OCI-LY1 (cell line): ENCODE measurements around the gene BABAM2.

ENCODE experiments used
- H2AFZ ChIP-seq: fragments of 200-600 bp; sonication (generic), shearing (Covaris generic); 2 replicates; pipeline ENCODE4 v1.6.0; 2014; ENCODE audit warnings: antibody characterized with exemption, mild to moderate bottlenecking, low read length
- H3F3A ChIP-seq: fragments of 200-600 bp; sonication (generic), shearing (Covaris generic); 2 replicates; pipeline ENCODE4 v1.6.0; 2014; ENCODE audit warnings: mild to moderate bottlenecking, antibody characterized with exemption, low read length, moderate library complexity; ENCODE audit not compliant: insufficient read depth
- H3K27ac ChIP-seq: fragments of 200-600 bp; sonication (generic); 2 replicates; pipeline ENCODE4 v1.5.1; 2014; ENCODE audit warnings: low read length, mixed run types, mild to moderate bottlenecking, low read depth; ENCODE audit not compliant: poor library complexity, severe bottlenecking
- H3K27me3 ChIP-seq: fragments of 200-600 bp; sonication (generic); 2 replicates; pipeline ENCODE4 v1.6.0; 2014; ENCODE audit warnings: antibody characterized with exemption, mild to moderate bottlenecking, low read length, moderate library complexity; ENCODE audit not compliant: insufficient read depth
- H3K36me3 ChIP-seq: fragments of 200-600 bp; sonication (generic); 2 replicates; pipeline ENCODE4 v1.6.1; 2014; ENCODE audit warnings: mild to moderate bottlenecking, antibody characterized with exemption, low read length, moderate library complexity, mixed read lengths; ENCODE audit not compliant: insufficient read depth
- H3K4me1 ChIP-seq: fragments of 200-600 bp; sonication (generic); 2 replicates; pipeline ENCODE4 v1.5.1; 2014; ENCODE audit warnings: mild to moderate bottlenecking, low read length, moderate library complexity; ENCODE audit not compliant: insufficient read depth, severe bottlenecking
- H3K4me2 ChIP-seq: fragments of 200-600 bp; sonication (generic), shearing (Covaris generic); 2 replicates; pipeline ENCODE4 v1.6.1; 2014; ENCODE audit warnings: low read length
- H3K4me3 ChIP-seq: fragments of 200-600 bp; sonication (generic); 2 replicates; pipeline ENCODE4 v1.5.1; 2014; ENCODE audit warnings: low read length, low read depth, mild to moderate bottlenecking, mixed read lengths; ENCODE audit not compliant: poor library complexity, severe bottlenecking
- H3K79me2 ChIP-seq: fragments of 200-600 bp; shearing (Covaris generic); 2 replicates; pipeline ENCODE4 v1.6.1; 2016; ENCODE audit warnings: mixed run types, low read length, mixed read lengths; ENCODE audit not compliant: insufficient read depth
- H3K9ac ChIP-seq: fragments of 200-600 bp; sonication (generic), shearing (Covaris generic); 2 replicates; pipeline ENCODE4 v1.6.1; 2014; ENCODE audit warnings: mild to moderate bottlenecking, low read length, mixed read lengths
- H3K9me2 ChIP-seq: fragments of 200-600 bp; sonication (generic), shearing (Covaris generic); 2 replicates; pipeline ENCODE4 v1.6.1; 2014; ENCODE audit warnings: low read depth, mild to moderate bottlenecking, low read length, mixed read lengths
- H3K9me3 ChIP-seq: fragments of 200-600 bp; shearing (Covaris generic); 2 replicates; pipeline ENCODE4 v1.6.1; 2014; ENCODE audit warnings: low read length, mixed read lengths
- H4K20me1 ChIP-seq: fragments of 200-600 bp; sonication (generic), shearing (Covaris generic); 2 replicates; pipeline ENCODE4 v1.6.0; 2016; ENCODE audit warnings: mild to moderate bottlenecking, low read length; ENCODE audit not compliant: insufficient read depth
- EZH2 ChIP-seq: fragments of 200-600 bp; sonication (generic), shearing (Covaris generic); IDR thresholded peaks from 2 replicates; pipeline ENCODE4 v1.8.0; 2017; ENCODE audit warnings: borderline replicate concordance, mixed run types, mild to moderate bottlenecking, antibody characterized with exemption, low read length, moderate library complexity, mixed read lengths
- TF ChIP-seq, protein P1 (sequence below): fragments of 200-600 bp; sonication (generic), shearing (Covaris generic); IDR thresholded peaks from 2 replicates; pipeline ENCODE4 v1.5.1; 2017; ENCODE audit warnings: mild to moderate bottlenecking, antibody characterized with exemption, low read length, moderate library complexity, mixed read lengths

BABAM2 gene

DNA sequence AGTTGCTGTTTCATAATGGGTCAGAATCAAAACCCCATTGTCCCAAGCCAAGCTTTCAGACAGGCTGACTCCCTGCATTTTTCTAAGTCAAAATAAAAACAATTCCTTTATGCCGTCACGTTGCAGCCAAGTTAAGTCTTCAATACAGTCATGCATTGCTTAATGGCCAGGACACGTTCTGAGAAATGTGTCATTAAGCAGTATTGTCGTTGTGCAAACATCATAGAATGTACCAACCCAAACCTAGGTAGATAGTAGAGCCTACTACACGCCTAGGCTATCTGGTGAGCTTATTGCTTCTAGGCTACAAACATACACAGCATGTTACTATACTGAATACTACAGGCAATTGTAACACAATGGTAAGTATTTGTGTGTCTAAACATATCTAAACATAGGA lies 341.8 kb downstream of the BABAM2 start:
- no peak overlapping the region for H2AFZ ChIP-seq
- no peak overlapping the region for H3K4me2 ChIP-seq
- TF ChIP-seq, protein P1, sequence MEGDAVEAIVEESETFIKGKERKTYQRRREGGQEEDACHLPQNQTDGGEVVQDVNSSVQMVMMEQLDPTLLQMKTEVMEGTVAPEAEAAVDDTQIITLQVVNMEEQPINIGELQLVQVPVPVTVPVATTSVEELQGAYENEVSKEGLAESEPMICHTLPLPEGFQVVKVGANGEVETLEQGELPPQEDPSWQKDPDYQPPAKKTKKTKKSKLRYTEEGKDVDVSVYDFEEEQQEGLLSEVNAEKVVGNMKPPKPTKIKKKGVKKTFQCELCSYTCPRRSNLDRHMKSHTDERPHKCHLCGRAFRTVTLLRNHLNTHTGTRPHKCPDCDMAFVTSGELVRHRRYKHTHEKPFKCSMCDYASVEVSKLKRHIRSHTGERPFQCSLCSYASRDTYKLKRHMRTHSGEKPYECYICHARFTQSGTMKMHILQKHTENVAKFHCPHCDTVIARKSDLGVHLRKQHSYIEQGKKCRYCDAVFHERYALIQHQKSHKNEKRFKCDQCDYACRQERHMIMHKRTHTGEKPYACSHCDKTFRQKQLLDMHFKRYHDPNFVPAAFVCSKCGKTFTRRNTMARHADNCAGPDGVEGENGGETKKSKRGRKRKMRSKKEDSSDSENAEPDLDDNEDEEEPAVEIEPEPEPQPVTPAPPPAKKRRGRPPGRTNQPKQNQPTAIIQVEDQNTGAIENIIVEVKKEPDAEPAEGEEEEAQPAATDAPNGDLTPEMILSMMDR, result no peak
- TF ChIP-seq EZH2, result no peak
- H3K36me3 ChIP-seq, result no peaks in the 10 kb centered on the region
- no peak overlapping the region for H3K4me3 ChIP-seq
- H3K27me3 ChIP-seq, result no peaks in the 10 kb centered on the region
- no peaks in the 10 kb centered on the region for H3K9me3 ChIP-seq
- no peaks in the 10 kb centered on the region for H3F3A ChIP-seq
- no peaks in the 10 kb centered on the region for H3K9me2 ChIP-seq
- H3K4me1 ChIP-seq, result no peaks in the 10 kb centered on the region
- no peak overlapping the region for H3K9ac ChIP-seq
- no peaks in the 10 kb centered on the region for H3K79me2 ChIP-seq
- no peak overlapping the region for H3K27ac ChIP-seq
- no peaks in the 10 kb centered on the region for H4K20me1 ChIP-seq

DNA sequence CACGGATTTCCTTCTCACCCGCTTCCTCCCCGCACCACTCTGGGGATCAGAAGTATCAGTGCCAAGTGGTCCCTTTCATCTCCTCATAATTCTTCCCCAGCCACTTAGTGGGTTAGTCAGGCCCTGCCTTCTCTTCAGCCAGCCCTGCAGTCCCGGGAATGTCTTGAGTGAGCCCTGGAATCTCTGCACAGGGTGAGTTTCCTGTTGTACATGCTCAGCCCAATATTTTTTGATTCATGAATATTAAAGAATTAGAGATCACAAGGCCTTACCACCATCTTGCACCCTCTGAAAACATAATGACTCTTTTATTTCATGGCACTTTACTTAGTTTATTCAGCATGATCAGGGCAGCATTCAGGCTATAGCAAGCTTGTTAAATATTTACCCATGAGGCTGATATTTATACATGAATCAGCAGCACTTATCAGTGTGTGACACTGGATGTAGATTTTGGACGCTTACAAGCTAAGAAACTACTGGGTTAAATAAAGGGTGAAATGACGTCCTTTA lies 342.7 kb downstream of the BABAM2 start:
- Histone ChIP-seq H3K27ac (no peak overlapping the region), H3K9ac (no peak overlapping the region), H3F3A (no peaks in the 10 kb centered on the region), H3K79me2 (no peaks in the 10 kb centered on the region), H3K9me2 (no peaks in the 10 kb centered on the region), H3K4me1 (no peaks in the 10 kb centered on the region), H3K9me3 (no peaks in the 10 kb centered on the region), H3K4me2 (no peak overlapping the region), H4K20me1 (no peaks in the 10 kb centered on the region), H2AFZ (no peak overlapping the region), H3K36me3 (no peaks in the 10 kb centered on the region), H3K4me3 (no peak overlapping the region), H3K27me3 (no peaks in the 10 kb centered on the region)
- TF ChIP-seq EZH2, result no peak
- TF ChIP-seq, protein P1, result no peak

DNA sequence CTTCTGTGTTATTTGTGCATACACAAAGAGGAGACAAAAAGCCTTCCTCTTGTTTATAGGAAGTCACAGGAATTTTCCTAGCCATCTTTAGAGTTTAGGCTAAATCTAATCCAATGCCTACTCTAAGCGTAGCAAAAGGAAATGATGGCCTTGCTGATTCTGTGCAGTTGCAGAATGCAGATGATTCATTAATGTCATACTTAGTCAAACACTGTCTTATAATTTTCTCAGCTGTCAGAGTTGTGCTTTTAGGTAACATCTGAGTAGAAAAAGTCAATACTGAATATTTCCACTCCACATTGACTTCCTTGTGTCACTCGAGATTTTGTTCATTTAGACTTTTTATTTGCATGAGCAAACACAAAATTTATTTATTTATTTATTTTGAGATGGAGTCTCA lies 344.3 kb downstream of the BABAM2 start:
- TF ChIP-seq, protein P1, result no peak
- TF ChIP-seq EZH2, result no peak
- Histone ChIP-seq H3K4me2 (no peak overlapping the region), H3K79me2 (no peaks in the 10 kb centered on the region), H4K20me1 (no peaks in the 10 kb centered on the region), H3K4me3 (no peak overlapping the region), H2AFZ (no peak overlapping the region), H3K9me2 (no peaks in the 10 kb centered on the region), H3K9ac (no peak overlapping the region), H3K36me3 (no peaks in the 10 kb centered on the region), H3K4me1 (no peaks in the 10 kb centered on the region), H3F3A (no peaks in the 10 kb centered on the region), H3K9me3 (no peaks in the 10 kb centered on the region), H3K27me3 (no peaks in the 10 kb centered on the region), H3K27ac (no peak overlapping the region)
